NCI-H345 treated with DMSO at 0.1 percent for 48 hours (cell line): ENCODE measurements around the gene GRK6.
"Not testable (repeated sequence)": the region's sequence is repeated elsewhere in the genome, so short reads cannot be mapped to it uniquely, and the experiment has no call there.

Experiments used
- DNase-seq: peaks from one replicate; lab custom pipeline; 2025; ENCODE audit not compliant: unreplicated experiment; lab: John Stamatoyannopoulos, UW

Gene GRK6

GRCh38 chr5:177483994-177484901 lies 57.8 kb downstream of the GRK6 start:
- no peak for DNase-seq

DNA sequence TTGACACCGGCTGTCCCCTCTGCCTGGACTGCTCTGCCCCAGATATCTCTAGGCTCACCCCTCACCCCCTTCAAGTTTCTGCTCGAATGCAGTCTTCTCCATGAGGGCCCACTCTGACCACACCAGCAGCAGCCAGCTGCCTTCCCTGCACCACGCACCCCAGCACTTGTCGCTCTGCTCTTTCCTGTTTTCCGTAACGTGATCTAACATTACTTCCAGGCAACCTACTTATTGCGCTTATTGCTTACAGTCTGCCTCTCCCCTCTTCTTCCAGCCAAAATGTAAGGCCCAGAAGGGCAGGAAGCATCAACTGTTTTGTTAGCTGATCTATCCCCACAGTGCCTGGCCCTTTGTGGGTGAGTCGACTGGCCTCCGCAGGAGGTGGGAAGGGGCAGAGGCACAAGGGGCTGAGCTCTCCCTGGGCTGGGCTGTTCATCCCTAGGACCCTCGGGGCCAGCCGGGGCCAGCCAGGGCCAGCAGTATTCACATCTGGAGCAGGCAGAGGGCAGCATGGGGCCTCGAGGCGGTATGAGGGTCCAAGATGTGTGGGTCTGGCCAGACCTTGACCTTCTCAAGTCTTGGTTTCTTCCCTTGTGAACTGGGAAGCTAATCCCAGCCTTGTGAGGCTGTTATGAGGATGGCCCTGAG lies 58.5 kb downstream of the GRK6 start:
- DNase-seq: no peak

DNA sequence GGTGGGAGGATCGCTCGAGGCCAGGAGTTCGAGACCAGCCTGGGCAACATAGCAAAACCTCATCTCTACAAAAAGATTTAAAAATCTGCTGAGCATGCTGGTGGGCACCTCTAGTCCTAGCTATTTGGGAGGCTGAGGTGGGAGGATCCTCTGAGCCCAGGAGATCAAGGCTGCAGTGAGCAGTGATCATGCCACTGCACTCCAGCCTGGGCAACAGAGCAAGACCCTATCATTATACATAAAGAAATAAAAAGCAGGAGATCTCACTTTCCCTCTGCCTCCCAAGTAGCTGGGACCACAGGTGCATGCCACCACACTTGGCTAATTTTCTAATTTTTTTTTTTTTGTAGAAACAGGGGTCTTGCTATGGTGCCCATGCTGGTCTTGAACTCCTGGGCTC lies 59.3 kb downstream of the GRK6 start:
- DNase-seq: not testable (repeated sequence)

DNA sequence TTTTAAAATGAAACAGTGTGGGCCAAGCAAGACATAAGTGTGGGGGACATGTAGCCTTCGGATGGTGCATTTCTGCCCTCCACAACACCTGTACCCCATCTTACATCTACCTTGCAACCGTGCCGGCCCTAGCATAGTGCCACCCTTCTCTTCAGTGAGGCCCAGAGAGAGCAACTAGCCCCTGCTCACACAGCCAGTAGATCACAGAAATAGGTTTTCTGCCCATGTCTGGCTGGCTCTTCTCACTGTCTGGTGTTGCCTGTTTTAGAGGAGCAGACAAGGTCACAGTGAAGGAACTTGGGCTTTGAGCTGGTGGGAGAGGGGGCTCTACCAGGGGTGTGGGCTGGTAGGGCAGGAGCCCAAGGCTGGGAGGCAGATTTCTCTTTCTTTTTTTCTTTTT lies 59.8 kb downstream of the GRK6 start:
- DNase-seq: no peak

DNA sequence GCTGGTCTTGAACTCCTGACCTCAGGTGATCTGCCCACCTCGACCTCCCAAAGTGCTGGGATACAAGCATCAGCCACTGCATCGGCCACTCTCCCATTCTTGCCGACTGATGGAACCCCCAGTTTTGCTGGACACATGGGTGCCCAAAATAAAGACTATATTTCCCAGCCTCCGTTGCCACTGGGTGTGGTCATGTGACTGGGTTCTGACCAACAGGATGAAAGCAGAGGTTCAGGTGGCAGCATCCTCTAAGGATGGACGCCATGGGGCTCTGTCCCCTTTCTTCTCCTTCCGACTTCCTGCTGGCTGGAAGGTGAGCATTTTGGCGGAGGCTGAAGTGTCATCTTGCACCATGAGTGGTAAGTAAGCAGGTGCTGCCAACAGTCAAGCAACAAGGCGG lies 60.7 kb downstream of the GRK6 start:
- DNase-seq: no peak

DNA sequence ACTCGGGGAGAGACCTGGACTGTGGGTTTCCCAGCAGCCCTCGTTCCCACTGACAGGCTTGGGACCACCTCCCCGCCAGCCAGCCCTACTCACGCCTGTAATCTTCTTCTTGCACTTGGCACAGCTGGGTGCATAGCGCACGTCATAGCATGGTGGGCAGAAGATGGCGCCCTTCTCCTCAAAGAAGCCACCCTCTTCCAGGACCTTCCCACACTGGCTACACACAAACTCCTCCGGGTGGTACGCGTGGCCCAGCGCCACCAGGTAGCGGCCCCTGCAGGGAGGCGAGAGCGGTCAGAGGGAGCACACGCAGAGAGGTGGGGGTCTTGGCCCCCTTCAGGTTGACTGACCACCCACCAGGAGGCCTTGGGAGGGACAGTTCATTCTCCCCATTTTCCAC lies 61.5 kb downstream of the GRK6 start:
- DNase-seq: no peak

DNA sequence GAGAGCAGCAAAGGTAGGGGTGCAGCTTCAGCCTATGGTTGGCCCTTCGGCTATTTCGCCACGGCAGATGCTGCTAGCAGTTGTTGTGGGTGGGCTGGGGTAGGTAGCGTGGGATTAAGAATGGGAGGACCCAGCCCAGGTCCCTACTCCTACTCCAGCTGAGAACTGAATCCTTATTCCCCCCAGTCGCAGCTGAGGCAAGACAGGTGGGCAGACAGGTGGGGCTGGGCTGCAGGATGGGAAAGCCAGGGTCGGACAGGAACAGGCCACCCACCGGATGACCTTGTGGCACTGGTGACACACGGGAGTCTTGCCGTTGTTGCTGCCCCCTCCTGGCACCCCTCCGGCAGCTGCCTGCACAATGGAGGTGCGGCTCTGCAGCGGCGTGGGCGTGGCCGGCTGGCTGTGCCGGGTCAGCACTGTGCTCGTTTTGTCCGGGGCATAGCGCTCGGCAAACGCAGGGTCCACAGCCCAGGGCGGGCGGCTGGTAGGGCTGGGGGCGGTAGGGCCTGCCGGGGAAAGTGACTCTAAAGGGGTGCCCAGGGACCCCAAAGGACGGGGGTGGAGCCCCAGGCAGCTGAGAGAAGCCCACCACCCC lies 62.7 kb downstream of the GRK6 start:
- no peak for DNase-seq

DNA sequence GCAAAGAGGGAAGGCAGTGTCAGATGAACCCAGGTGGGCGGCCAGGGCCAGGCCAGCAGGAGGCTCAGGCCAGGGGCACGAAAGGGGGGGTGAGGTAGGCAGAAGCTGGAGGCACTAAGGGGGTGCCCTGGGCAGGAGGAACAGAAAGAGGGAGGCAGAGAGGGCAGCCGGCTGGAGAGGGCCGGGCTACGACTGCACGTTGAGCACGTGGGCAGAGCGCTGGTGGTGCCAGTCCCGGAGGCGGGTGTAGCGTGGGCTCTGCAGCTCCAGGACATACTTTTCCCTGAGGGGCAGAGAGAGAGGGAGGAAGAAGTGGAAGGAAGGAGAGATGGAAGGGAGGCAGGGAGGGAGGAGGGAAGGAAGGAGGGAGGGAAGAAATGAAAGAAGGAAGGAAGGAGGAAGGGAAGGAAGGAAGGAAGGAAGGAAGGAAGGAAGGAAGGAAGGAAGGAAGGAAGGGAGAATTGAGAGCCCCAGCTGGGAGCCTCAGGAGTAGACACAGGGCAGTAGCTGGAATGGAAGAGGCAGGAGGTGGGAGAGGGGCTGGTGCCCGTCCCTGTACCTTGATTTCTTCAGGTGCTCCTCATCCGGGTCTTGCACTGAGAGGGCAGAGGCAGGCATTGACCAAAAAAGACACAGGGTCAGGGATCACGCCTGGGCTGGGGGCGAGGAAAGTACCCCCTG lies 64.0 kb downstream of the GRK6 start:
- DNase-seq: no peak

GRCh38 chr5:177490992-177491391 lies 64.5 kb downstream of the GRK6 start:
- DNase-seq: no peak

- DNase-seq: no peak
Measured at GRCh38 chr5:177491429-177491945, 65.0 kb downstream of the GRK6 start.

- DNase-seq: no peak
Measured at GRCh38 chr5:177491983-177492746, 65.7 kb downstream of the GRK6 start.
